HEK293 (cell line): ENCODE measurements around the gene DAW1.

Experiments
- CTCF ChIA-PET: fragments of 350-600 bp; formaldehyde crosslinking; extraction: SDS; loops from one replicate; lab custom pipeline; 2021; ENCODE audit warnings: antibody characterized with exemption; lab: Yijun Ruan, JAX
- POLR2A ChIA-PET: fragments of 300-600 bp; formaldehyde crosslinking; extraction: SDS; loops from one replicate; lab custom pipeline; 2020; ENCODE audit warnings: antibody characterized with exemption, inconsistent platforms; lab: Yijun Ruan, JAX
- H3K27ac ChIP-seq: fragments of 200-500 bp; sonication (Bioruptor generic); 2 replicates; pipeline ENCODE4 v1.5.1; 2014; ENCODE audit warnings: low read depth, low read length, control low read depth, inconsistent platforms; ENCODE audit errors: extremely low read depth
- H3K36me3 ChIP-seq, 2 experiments: fragments of 200-500 bp in 1 of 2; sonication (Bioruptor generic) in 1 of 2; 1 replicate in 1 of 2; 2 replicates in 1 of 2; pipeline ENCODE4 v1.5.1; 2014 to 2017; ENCODE audit warnings: inconsistent platforms in 2 of 2, low read length in 2 of 2; ENCODE audit not compliant: control insufficient read depth in 2 of 2, insufficient read depth in 1 of 2
- H3K4me1 ChIP-seq: fragments of 200-500 bp; sonication (Bioruptor generic); 2 replicates; pipeline ENCODE4 v1.5.1; 2014; ENCODE audit warnings: mild to moderate bottlenecking, low read length, inconsistent platforms; ENCODE audit not compliant: control insufficient read depth, insufficient read depth
- H3K4me3 ChIP-seq: 2 replicates; pipeline ENCODE4 v1.5.1; 2011; ENCODE audit warnings: low read depth, mild to moderate bottlenecking, control low read depth, low read length, moderate library complexity
- H3K9me3 ChIP-seq: fragments of 200-500 bp; sonication (Bioruptor generic); 2 replicates; pipeline ENCODE4 v1.5.1; 2014; ENCODE audit warnings: low read depth, low read length, inconsistent platforms; ENCODE audit not compliant: control insufficient read depth, insufficient read depth
- MEIS1 ChIP-seq: sonication (generic); formaldehyde crosslinking; IDR thresholded peaks from 2 replicates; pipeline ENCODE4 v1.8.1; 2022; ENCODE audit warnings: missing genetic modification reagents, mild to moderate bottlenecking, borderline replicate concordance
- ZBTB8A ChIP-seq: fragments of 450-650 bp; formaldehyde crosslinking; IDR thresholded peaks from 2 replicates; pipeline ENCODE4 v1.5.1; 2016; ENCODE audit warnings: missing biosample characterization, missing genetic modification characterization
- ZNF121 ChIP-seq: fragments of 450-650 bp; formaldehyde crosslinking; IDR thresholded peaks from 2 replicates; pipeline ENCODE4 v1.5.1; 2016; ENCODE audit warnings: missing biosample characterization, missing genetic modification characterization
- ZNF214 ChIP-seq: fragments of 450-650 bp; formaldehyde crosslinking; IDR thresholded peaks from 2 replicates; pipeline ENCODE4 v1.5.1; 2017; ENCODE audit warnings: missing biosample characterization, mild to moderate bottlenecking, missing genetic modification characterization, borderline replicate concordance
- ZNF239 ChIP-seq: fragments of 450-650 bp; formaldehyde crosslinking; IDR thresholded peaks from 2 replicates; pipeline ENCODE4 v1.5.1; 2016; ENCODE audit warnings: missing biosample characterization, missing genetic modification characterization
- ZNF341 ChIP-seq: fragments of 450-650 bp; formaldehyde crosslinking; IDR thresholded peaks from 2 replicates; pipeline ENCODE4; 2016; ENCODE audit warnings: low read depth, missing biosample characterization, missing genetic modification characterization
- ZNF449 ChIP-seq: fragments of 450-650 bp; formaldehyde crosslinking; IDR thresholded peaks from 2 replicates; pipeline ENCODE4 v1.5.1; 2017; ENCODE audit warnings: missing biosample characterization, mild to moderate bottlenecking, missing genetic modification characterization, moderate library complexity
- ZNF623 ChIP-seq: fragments of 450-650 bp; formaldehyde crosslinking; IDR thresholded peaks from 2 replicates; pipeline ENCODE4 v1.5.1; 2016; ENCODE audit warnings: missing biosample characterization, missing genetic modification characterization
- ZNF645 ChIP-seq: fragments of 450-650 bp; formaldehyde crosslinking; IDR thresholded peaks from 2 replicates; pipeline ENCODE4; 2016; ENCODE audit warnings: missing biosample characterization, missing genetic modification characterization
- ZNF785 ChIP-seq: fragments of 450-650 bp; formaldehyde crosslinking; IDR thresholded peaks from 2 replicates; pipeline ENCODE4 v1.5.1; 2016; ENCODE audit warnings: missing biosample characterization, missing genetic modification characterization
- ZNF791 ChIP-seq: fragments of 450-650 bp; formaldehyde crosslinking; IDR thresholded peaks from 2 replicates; pipeline ENCODE4 v1.5.1; 2016; ENCODE audit warnings: missing biosample characterization, missing genetic modification characterization
- ZSCAN16 ChIP-seq: fragments of 450-650 bp; formaldehyde crosslinking; IDR thresholded peaks from 2 replicates; pipeline ENCODE4 v1.5.1; 2016; ENCODE audit warnings: missing biosample characterization, missing genetic modification characterization
- TF ChIP-seq, protein P1 (sequence below): fragments of 450-650 bp; formaldehyde crosslinking; IDR thresholded peaks from 2 replicates; pipeline ENCODE4 v1.5.1; 2016; ENCODE audit warnings: missing biosample characterization, missing genetic modification characterization, borderline replicate concordance
- TF ChIP-seq, protein P2 (sequence below): fragments of 450-650 bp; formaldehyde crosslinking; IDR thresholded peaks from 2 replicates; pipeline ENCODE4 v1.5.1; 2016; ENCODE audit warnings: missing biosample characterization, missing genetic modification characterization

Gene DAW1

GRCh38 chr2:227877421-227878310, 6.2 kb downstream of the DAW1 start (continued):
- TF ChIP-seq, protein P1, sequence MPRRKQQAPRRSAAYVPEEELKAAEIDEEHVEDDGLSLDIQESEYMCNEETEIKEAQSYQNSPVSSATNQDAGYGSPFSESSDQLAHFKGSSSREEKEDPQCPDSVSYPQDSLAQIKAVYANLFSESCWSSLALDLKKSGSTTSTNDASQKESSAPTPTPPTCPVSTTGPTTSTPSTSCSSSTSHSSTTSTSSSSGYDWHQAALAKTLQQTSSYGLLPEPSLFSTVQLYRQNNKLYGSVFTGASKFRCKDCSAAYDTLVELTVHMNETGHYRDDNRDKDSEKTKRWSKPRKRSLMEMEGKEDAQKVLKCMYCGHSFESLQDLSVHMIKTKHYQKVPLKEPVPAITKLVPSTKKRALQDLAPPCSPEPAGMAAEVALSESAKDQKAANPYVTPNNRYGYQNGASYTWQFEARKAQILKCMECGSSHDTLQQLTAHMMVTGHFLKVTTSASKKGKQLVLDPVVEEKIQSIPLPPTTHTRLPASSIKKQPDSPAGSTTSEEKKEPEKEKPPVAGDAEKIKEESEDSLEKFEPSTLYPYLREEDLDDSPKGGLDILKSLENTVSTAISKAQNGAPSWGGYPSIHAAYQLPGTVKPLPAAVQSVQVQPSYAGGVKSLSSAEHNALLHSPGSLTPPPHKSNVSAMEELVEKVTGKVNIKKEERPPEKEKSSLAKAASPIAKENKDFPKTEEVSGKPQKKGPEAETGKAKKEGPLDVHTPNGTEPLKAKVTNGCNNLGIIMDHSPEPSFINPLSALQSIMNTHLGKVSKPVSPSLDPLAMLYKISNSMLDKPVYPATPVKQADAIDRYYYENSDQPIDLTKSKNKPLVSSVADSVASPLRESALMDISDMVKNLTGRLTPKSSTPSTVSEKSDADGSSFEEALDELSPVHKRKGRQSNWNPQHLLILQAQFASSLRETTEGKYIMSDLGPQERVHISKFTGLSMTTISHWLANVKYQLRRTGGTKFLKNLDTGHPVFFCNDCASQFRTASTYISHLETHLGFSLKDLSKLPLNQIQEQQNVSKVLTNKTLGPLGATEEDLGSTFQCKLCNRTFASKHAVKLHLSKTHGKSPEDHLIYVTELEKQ, result no peak
- TF ChIP-seq ZNF341 (tag by site-specific recombination), result no peak

GRCh38 chr2:227880460-227880859, 9.0 kb downstream of the DAW1 start:
- H3K4me3 ChIP-seq, result no peak overlapping the region
- CTCF ChIA-PET, result interaction anchor here (0.7 to 2.3 kb wide), 4 partner anchors 10 to 1783 kb away, joined by 4 to 9 read pairs (median 6); no protein-coding TSS in a partner anchor
- TF ChIP-seq ZNF791 (tag by site-specific recombination), result no peak
- no peak for TF ChIP-seq ZNF645
- no peak for TF ChIP-seq ZBTB8A (tag by site-specific recombination)
- TF ChIP-seq ZNF449 (tag by site-specific recombination), result no peak
- TF ChIP-seq ZNF623 (tag by site-specific recombination), result no peak
- TF ChIP-seq ZNF239 (tag by site-specific recombination), result no peak
- no peak for TF ChIP-seq MEIS1 (CRISPR knock-in tag)
- TF ChIP-seq ZNF214, result no peak
- TF ChIP-seq ZSCAN16, result no peak
- no peak for TF ChIP-seq ZNF121 (tag by site-specific recombination)
- TF ChIP-seq, protein P2, sequence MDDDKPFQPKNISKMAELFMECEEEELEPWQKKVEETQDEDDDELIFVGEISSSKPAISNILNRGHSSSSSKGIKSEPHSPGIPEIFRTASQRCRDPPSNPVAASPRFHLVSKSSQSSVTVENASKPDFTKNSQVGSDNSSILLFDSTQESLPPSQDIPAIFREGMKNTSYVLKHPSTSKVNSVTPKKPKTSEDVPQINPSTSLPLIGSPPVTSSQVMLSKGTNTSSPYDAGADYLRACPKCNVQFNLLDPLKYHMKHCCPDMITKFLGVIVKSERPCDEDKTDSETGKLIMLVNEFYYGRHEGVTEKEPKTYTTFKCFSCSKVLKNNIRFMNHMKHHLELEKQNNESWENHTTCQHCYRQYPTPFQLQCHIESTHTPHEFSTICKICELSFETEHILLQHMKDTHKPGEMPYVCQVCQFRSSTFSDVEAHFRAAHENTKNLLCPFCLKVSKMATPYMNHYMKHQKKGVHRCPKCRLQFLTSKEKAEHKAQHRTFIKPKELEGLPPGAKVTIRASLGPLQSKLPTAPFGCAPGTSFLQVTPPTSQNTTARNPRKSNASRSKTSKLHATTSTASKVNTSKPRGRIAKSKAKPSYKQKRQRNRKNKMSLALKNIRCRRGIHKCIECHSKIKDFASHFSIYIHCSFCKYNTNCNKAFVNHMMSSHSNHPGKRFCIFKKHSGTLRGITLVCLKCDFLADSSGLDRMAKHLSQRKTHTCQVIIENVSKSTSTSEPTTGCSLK (tag by site-specific recombination), result no peak
- no peak for TF ChIP-seq ZNF785 (tag by site-specific recombination)
- TF ChIP-seq, all 188 proteins: peak for 0
- Histone ChIP-seq H3K9me3 (no peaks in the 10 kb centered on the region), H3K4me1 (peaks cover 7% of the 10 kb centered on the region; the same call in 1 of the 2 replicates), H3K36me3 (no peaks in the 10 kb centered on the region), H3K27ac (no peak overlapping the region)
- POLR2A ChIA-PET, result interaction anchor here (0.7 kb wide), 2 partner anchors 9 to 53 kb away, joined by 3 to 4 read pairs; partner anchors contain the start of gene DAW1
